Tibial nerve (tissue), 3 donors: Measurements from ENCODE around the gene RHBDL1.

Experiments used
- CTCF ChIP-seq, 5 experiments: fragments of 200-600 bp in 3 of 5; fragments of 450-650 bp in 2 of 5; sonication (generic) in 3 of 5; IDR thresholded peaks; one replicate each; pipeline ENCODE4 v1.5.1; 2016 to 2019; ENCODE audit warnings: antibody characterized with exemption in 5 of 5, mild to moderate bottlenecking in 3 of 5, moderate library complexity in 2 of 5
- POLR2A ChIP-seq, 2 donors: fragments of 450-650 bp; IDR thresholded peaks; one replicate each; pipeline ENCODE4 v1.6.1; 2017; ENCODE audit warnings: antibody characterized with exemption in 2 of 2, mild to moderate bottlenecking in 2 of 2, moderate library complexity in 2 of 2

DNA sequence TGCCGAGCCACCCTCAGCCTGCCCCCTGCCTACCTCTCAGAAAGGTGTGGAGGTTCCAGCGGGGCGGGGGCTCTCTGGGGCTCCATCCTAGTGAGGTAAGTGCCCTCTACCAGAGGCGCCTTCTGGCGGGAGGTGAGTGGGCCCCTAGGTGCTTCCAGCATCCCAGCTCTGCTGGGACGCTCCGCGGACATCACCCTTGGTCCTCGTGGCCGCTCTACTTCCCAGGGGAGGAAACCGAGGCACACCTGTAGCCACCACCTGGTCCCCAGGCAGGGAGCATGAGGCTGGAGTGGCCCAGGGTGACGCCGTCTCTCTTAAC, 32.5 kb upstream of the RHBDL1 start:
- no peak for TF ChIP-seq POLR2A (IDR thresholded peaks at IDR 0.05)
- TF ChIP-seq CTCF (IDR thresholded peaks at IDR 0.05), result no peak
